Coronary artery (tissue), 2 donors: Measurements from ENCODE around the gene SUSD2.
"Not testable (repeated sequence)": the region's sequence is repeated elsewhere in the genome, so short reads cannot be mapped to it uniquely, and the experiment has no call there.

ENCODE experiments used
- DNase-seq: peaks from one replicate; pipeline ENCODE4 v3.0.0-alpha.2; 2017; ENCODE audit warnings: low spot score
- H3K27ac ChIP-seq, 2 donors: fragments of 200-600 bp; sonication (generic); one replicate each; pipeline ENCODE4 v1.5.1; 2016 to 2019
- H3K4me3 ChIP-seq: fragments of 200-600 bp; sonication (generic); 2 replicates; pipeline ENCODE4 v1.5.1; 2016; ENCODE audit warnings: mild to moderate bottlenecking, moderate library complexity
- CTCF ChIP-seq: fragments of 200-600 bp; sonication (generic); IDR thresholded peaks from one replicate; pipeline ENCODE4 v1.5.1; 2019; ENCODE audit warnings: antibody characterized with exemption

Gene SUSD2

GRCh38 chr22:24209016-24209415 lies 27.7 kb downstream of the SUSD2 start:
- Histone ChIP-seq H3K4me3 (no peak overlapping the region), H3K27ac (no peak overlapping the region)
- TF ChIP-seq CTCF: no peak
- no peak for DNase-seq

GRCh38 chr22:24209687-24210086 lies 28.4 kb downstream of the SUSD2 start:
- no peak overlapping the region for H3K27ac ChIP-seq
- no peak overlapping the region for H3K4me3 ChIP-seq
- DNase-seq: no peak
- no peak for TF ChIP-seq CTCF

- H3K27ac ChIP-seq, H3K4me3 ChIP-seq, DNase-seq: not testable (repeated sequence)
Observed at GRCh38 chr22:24210409-24210808, 29.1 kb downstream of the SUSD2 start.

GRCh38 chr22:24211716-24212115 lies 30.4 kb downstream of the SUSD2 start:
- not testable (repeated sequence) for DNase-seq, H3K27ac ChIP-seq, H3K4me3 ChIP-seq

GRCh38 chr22:24213111-24213510 lies 31.8 kb downstream of the SUSD2 start:
- H3K27ac ChIP-seq, DNase-seq, H3K4me3 ChIP-seq: not testable (repeated sequence)

- DNase-seq: no peak
- no peak overlapping the region for H3K27ac ChIP-seq
- no peak overlapping the region for H3K4me3 ChIP-seq
- TF ChIP-seq CTCF: no peak
Observed at GRCh38 chr22:24214467-24215285, 33.4 kb downstream of the SUSD2 start.

- no peak for TF ChIP-seq CTCF
- no peak for DNase-seq
- Histone ChIP-seq H3K4me3 (no peak overlapping the region), H3K27ac (no peak overlapping the region)
Observed at GRCh38 chr22:24216541-24217209, 35.4 kb downstream of the SUSD2 start.

GRCh38 chr22:24217384-24217783 lies 36.1 kb downstream of the SUSD2 start:
- H3K4me3 ChIP-seq: no peak overlapping the region
- H3K27ac ChIP-seq: no peak overlapping the region
- TF ChIP-seq CTCF: no peak
- no peak for DNase-seq
